ENCODE data around the gene MYMX.

DNA sequence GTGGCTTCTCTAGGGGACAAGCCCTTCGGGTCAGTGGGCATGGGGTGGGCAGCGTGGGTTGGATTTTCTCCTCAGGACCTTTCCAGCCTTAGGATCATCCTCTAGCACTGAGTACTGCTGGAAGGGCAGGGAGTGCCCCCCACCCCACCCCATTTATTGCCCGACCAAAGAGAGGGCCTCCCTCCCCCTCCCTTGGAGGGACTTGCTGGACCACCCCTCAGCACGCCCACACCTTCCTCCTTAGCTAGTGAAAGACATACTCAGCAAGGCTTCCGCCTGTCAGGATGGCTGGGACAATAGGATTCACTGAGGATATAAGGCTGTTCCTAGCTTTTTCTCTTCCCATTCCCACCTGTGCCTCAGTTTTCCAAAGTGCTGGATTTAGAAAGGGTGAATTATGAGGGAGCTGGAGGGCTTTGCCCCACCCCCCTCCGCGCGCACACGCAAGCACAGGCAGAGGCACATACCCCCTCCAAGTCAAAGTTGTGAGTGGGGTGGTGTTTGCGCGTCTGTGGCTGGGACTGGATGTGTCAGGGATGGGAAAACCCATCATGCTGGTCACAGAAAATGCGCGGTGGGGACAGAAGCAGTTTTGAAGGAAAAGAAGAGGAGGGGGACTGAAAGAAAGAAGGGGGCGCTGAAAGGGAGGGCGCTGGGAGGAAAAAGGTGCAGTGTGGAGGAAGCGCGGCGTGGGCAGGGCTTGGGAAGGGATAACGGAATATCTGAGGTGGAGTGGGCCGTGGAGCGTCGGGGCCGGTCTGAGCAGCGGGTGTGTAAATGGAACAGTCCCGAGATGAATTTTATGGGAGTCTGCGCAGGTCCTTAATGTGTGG, 6.0 kb downstream of the MYMX start:
- TF ChIP-seq, protein P1, sequence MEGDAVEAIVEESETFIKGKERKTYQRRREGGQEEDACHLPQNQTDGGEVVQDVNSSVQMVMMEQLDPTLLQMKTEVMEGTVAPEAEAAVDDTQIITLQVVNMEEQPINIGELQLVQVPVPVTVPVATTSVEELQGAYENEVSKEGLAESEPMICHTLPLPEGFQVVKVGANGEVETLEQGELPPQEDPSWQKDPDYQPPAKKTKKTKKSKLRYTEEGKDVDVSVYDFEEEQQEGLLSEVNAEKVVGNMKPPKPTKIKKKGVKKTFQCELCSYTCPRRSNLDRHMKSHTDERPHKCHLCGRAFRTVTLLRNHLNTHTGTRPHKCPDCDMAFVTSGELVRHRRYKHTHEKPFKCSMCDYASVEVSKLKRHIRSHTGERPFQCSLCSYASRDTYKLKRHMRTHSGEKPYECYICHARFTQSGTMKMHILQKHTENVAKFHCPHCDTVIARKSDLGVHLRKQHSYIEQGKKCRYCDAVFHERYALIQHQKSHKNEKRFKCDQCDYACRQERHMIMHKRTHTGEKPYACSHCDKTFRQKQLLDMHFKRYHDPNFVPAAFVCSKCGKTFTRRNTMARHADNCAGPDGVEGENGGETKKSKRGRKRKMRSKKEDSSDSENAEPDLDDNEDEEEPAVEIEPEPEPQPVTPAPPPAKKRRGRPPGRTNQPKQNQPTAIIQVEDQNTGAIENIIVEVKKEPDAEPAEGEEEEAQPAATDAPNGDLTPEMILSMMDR (IDR thresholded peaks at IDR 0.05; ENCODE audit: borderline replicate concordance, extremely low read depth, low read length, poor library complexity, severe bottlenecking), result no peak
- TF ChIP-seq EZH2 (IDR thresholded peaks at IDR 0.05; ENCODE audit: borderline replicate concordance, low read depth, low read length, severe bottlenecking), result no peak

Measured in DND-41 (cell line).